Calu3 (cell line): ENCODE data around the gene GNB1. TPM values are rescaled to one million over a fixed set of nuclear protein-coding genes. Genes with fewer than 3 reads are reported as not detected.
"Not testable (repeated sequence)": the region's sequence is repeated elsewhere in the genome, so short reads cannot be mapped to it uniquely, and the experiment has no call there.

Source experiments
- BruUV-seq: library from RNA; stranded (reverse); fragments of 400-500 nt; replicated peaks from 2 replicates; lab custom pipeline; 2021; lab: Mats Ljungman, UMichigan
- CTCF ChIA-PET: fragments of 300-600 bp; sonication (Branson Sonifier 250); formaldehyde crosslinking; loops from one replicate; lab custom pipeline; 2022; ENCODE audit warnings: antibody characterized with exemption; lab: Charles Lee
- DNase-seq: peaks from one replicate; pipeline ENCODE4 v3.0.0; 2022
- H3K27ac Mint-ChIP-seq: one replicate; pipeline ENCODE4 v1.8.0; 2022; ENCODE audit warnings: mixed read lengths; ENCODE audit not compliant: unreplicated experiment
- H3K27me3 Mint-ChIP-seq: one replicate; pipeline ENCODE4 v1.8.0; 2022; ENCODE audit warnings: mixed read lengths; ENCODE audit not compliant: unreplicated experiment
- H3K36me3 Mint-ChIP-seq: one replicate; pipeline ENCODE4 v1.8.0; 2022; ENCODE audit warnings: mild to moderate bottlenecking, moderate library complexity, mixed read lengths; ENCODE audit not compliant: insufficient read depth, unreplicated experiment
- H3K4me1 Mint-ChIP-seq: one replicate; pipeline ENCODE4 v1.8.0; 2022; ENCODE audit warnings: mild to moderate bottlenecking, low read depth, mixed read lengths; ENCODE audit not compliant: unreplicated experiment
- H3K4me3 Mint-ChIP-seq: one replicate; pipeline ENCODE4 v1.8.0; 2022; ENCODE audit warnings: mild to moderate bottlenecking, low read depth, moderate library complexity, mixed read lengths; ENCODE audit not compliant: unreplicated experiment
- H3K9me3 Mint-ChIP-seq: one replicate; pipeline ENCODE4 v1.8.0; 2022; ENCODE audit warnings: low read depth, mixed read lengths; ENCODE audit not compliant: unreplicated experiment
- CTCF ChIP-seq: fragments of 200-600 bp; IDR thresholded peaks from one replicate; pipeline ENCODE4 v1.8.0; 2022; ENCODE audit warnings: antibody characterized with exemption; ENCODE audit not compliant: unreplicated experiment
- intact Hi-C: fragments of 100-400 bp; cut with micrococcal nuclease; formaldehyde crosslinking; loops from one replicate; pipeline ENCODE4 v1.10.0; 2022; ENCODE audit not compliant: unreplicated experiment
- total RNA-seq: library from RNA; stranded (reverse); gene quantifications from 2 replicates; pipeline ENCODE4 v1.2.3, GENCODE V29; 2022

GNB1 gene
- total RNA-seq, 1 experiment from 2014 or later, result 252 TPM

GRCh38 chr1:1872329-1872994, 18.4 kb downstream of the GNB1 start:
- Mint-ChIP-seq H3K27ac (no peak overlapping the region), H3K36me3 (peaks cover 32% of the 10 kb centered on the region), H3K4me1 (peaks cover 32% of the 10 kb centered on the region), H3K4me3 (no peak overlapping the region), H3K27me3 (no peaks in the 10 kb centered on the region), H3K9me3 (no peaks in the 10 kb centered on the region)
- DNase-seq, result no peak
- no TSS peak for BruUV-seq
- intact Hi-C loops, result no loop called here
- TF ChIP-seq CTCF, result no peak
- CTCF ChIA-PET, result no interaction called here

- no TSS peak for BruUV-seq
- no peak for DNase-seq
- H3K36me3 Mint-ChIP-seq, result peaks cover 17% of the 10 kb centered on the region
- no peak for TF ChIP-seq CTCF
- CTCF ChIA-PET, result no interaction called here
- no peaks in the 10 kb centered on the region for H3K9me3 Mint-ChIP-seq
- no peak overlapping the region for H3K4me3 Mint-ChIP-seq
- H3K4me1 Mint-ChIP-seq, result peaks cover 23% of the 10 kb centered on the region
- no peaks in the 10 kb centered on the region for H3K27me3 Mint-ChIP-seq
- no peak overlapping the region for H3K27ac Mint-ChIP-seq
- intact Hi-C loops, result no loop called here
These were observed 21.4 kb downstream of the GNB1 start for GRCh38 chr1:1869469-1869868.

- CTCF ChIA-PET, result no interaction called here
- Mint-ChIP-seq H3K36me3 (peaks cover 3% of the 10 kb centered on the region), H3K27me3 (no peaks in the 10 kb centered on the region), H3K27ac (no peak overlapping the region), H3K4me1 (peaks cover 15% of the 10 kb centered on the region), H3K4me3 (no peak overlapping the region), H3K9me3 (no peaks in the 10 kb centered on the region)
- intact Hi-C loops, result no loop called here
- BruUV-seq, result no TSS peak
- DNase-seq, result no peak
- no peak for TF ChIP-seq CTCF
These were observed 23.7 kb downstream of the GNB1 start for GRCh38 chr1:1867164-1867563.

- no TSS peak for BruUV-seq
- CTCF ChIA-PET, result interaction anchor here (0.7 kb wide), 1 partner anchor 364 kb away, joined by 3 read pairs; no protein-coding TSS in a partner anchor
- intact Hi-C loops, result no loop called here
- H3K4me1 Mint-ChIP-seq, result peaks cover 14% of the 10 kb centered on the region
- TF ChIP-seq CTCF, result no peak
- H3K9me3 Mint-ChIP-seq, result no peaks in the 10 kb centered on the region
- no peak for DNase-seq
- H3K4me3 Mint-ChIP-seq, result no peak overlapping the region
- no peaks in the 10 kb centered on the region for H3K36me3 Mint-ChIP-seq
- H3K27me3 Mint-ChIP-seq, result no peaks in the 10 kb centered on the region
- H3K27ac Mint-ChIP-seq, result peak overlapping the region; percentile 54
These were observed 27.9 kb downstream of the GNB1 start for GRCh38 chr1:1862905-1863547.

- H3K9me3 Mint-ChIP-seq, H3K27me3 Mint-ChIP-seq, H3K27ac Mint-ChIP-seq, H3K4me3 Mint-ChIP-seq, DNase-seq, H3K36me3 Mint-ChIP-seq, BruUV-seq, intact Hi-C loops, CTCF ChIA-PET: not testable (repeated sequence)
- H3K4me1 Mint-ChIP-seq, result peaks cover 14% of the 10 kb centered on the region
These were observed 29.1 kb downstream of the GNB1 start for GRCh38 chr1:1861761-1862310.
